ENCODE measurements around the gene SMAD2.

Gene SMAD2

GRCh38 chr18:47930931-47931717, 665 bp upstream of the SMAD2 start (continued):
- TF ChIP-seq CREB5 (CRISPR knock-in tag; IDR thresholded peaks at IDR 0.05; ENCODE audit: low read depth) (no peak), ESRRG (CRISPR knock-in tag; IDR thresholded peaks at IDR 0.05) (no peak), ZC3H10 (CRISPR knock-in tag; IDR thresholded peaks at IDR 0.05) (no peak)

- peak; percentile 52; the same call in 2 of the 3 replicates for ATAC-seq
Measured at GRCh38 chr18:47929681-47930198, 719 bp downstream of the SMAD2 start.

GRCh38 chr18:47928466-47928865, 2.0 kb downstream of the SMAD2 start:
- no peak for ATAC-seq
- TF ChIP-seq OSR1 (CRISPR knock-in tag; IDR thresholded peaks at IDR 0.05) (no peak), TCF4 (CRISPR knock-in tag; IDR thresholded peaks at IDR 0.05; ENCODE audit: borderline replicate concordance) (no peak), ZFP30 (CRISPR knock-in tag; IDR thresholded peaks at IDR 0.05) (no peak), ESRRG (CRISPR knock-in tag; IDR thresholded peaks at IDR 0.05) (no peak), ZFP3 (CRISPR knock-in tag; IDR thresholded peaks at IDR 0.05) (no peak), BACH2 (CRISPR knock-in tag; IDR thresholded peaks at IDR 0.05; ENCODE audit: borderline replicate concordance) (no peak), POU6F1 (CRISPR knock-in tag; IDR thresholded peaks at IDR 0.05; ENCODE audit: borderline replicate concordance, low read depth) (no peak), TOX (CRISPR knock-in tag; IDR thresholded peaks at IDR 0.05; ENCODE audit: borderline replicate concordance) (no peak), CSRNP3 (CRISPR knock-in tag; IDR thresholded peaks at IDR 0.05) (no peak)

More at GRCh38 chr18:47929681-47930198, 719 bp downstream of the SMAD2 start:
- TF ChIP-seq RARB (CRISPR knock-in tag; IDR thresholded peaks at IDR 0.05) (no peak), ZFP30 (CRISPR knock-in tag; IDR thresholded peaks at IDR 0.05) (no peak), ISL1 (CRISPR knock-in tag; IDR thresholded peaks at IDR 0.05) (no peak), TOX (CRISPR knock-in tag; IDR thresholded peaks at IDR 0.05; ENCODE audit: borderline replicate concordance) (no peak), PATZ1 (CRISPR knock-in tag; IDR thresholded peaks at IDR 0.05; ENCODE audit: borderline replicate concordance) (no peak), OSR1 (CRISPR knock-in tag; IDR thresholded peaks at IDR 0.05) (no peak), CSRNP3 (CRISPR knock-in tag; IDR thresholded peaks at IDR 0.05) (no peak)

GRCh38 chr18:47926101-47926850, 4.2 kb downstream of the SMAD2 start:
- ATAC-seq, result no peak
- no peak for TF ChIP-seq GLIS3 (CRISPR knock-in tag; IDR thresholded peaks at IDR 0.05)
- TF ChIP-seq ZFP3 (CRISPR knock-in tag; IDR thresholded peaks at IDR 0.05), result no peak
- peak; percentile 73 for TF ChIP-seq ISL1 (CRISPR knock-in tag; IDR thresholded peaks at IDR 0.05)

- TF ChIP-seq TOX (CRISPR knock-in tag; IDR thresholded peaks at IDR 0.05; ENCODE audit: borderline replicate concordance), result no peak
- no peak for TF ChIP-seq PPARA (CRISPR knock-in tag; IDR thresholded peaks at IDR 0.05; ENCODE audit: borderline replicate concordance)
- TF ChIP-seq CSDC2 (CRISPR knock-in tag; IDR thresholded peaks at IDR 0.05), result no peak
- no peak for ATAC-seq
Measured at GRCh38 chr18:47919916-47920315, 10.5 kb downstream of the SMAD2 start.

Data from SK-N-SH treated with all-trans-retinoic acid at 6 μM for 48 hours (cell line).